Activated CD4-positive, alpha-beta T cell treated with anti-CD3 and anti-CD28 coated beads, Interleukin-2, amount 50 U/mL, for 16 hours (primary cell): ENCODE measurements around the gene DRAXIN.

Source experiments
- DNase-seq: peaks from one replicate; pipeline ENCODE4 v3.0.0-alpha.2; 2020

DRAXIN gene

GRCh38 chr1:11658542-11658941, 33.0 kb upstream of the DRAXIN start:
- DNase-seq: no peak

DNA sequence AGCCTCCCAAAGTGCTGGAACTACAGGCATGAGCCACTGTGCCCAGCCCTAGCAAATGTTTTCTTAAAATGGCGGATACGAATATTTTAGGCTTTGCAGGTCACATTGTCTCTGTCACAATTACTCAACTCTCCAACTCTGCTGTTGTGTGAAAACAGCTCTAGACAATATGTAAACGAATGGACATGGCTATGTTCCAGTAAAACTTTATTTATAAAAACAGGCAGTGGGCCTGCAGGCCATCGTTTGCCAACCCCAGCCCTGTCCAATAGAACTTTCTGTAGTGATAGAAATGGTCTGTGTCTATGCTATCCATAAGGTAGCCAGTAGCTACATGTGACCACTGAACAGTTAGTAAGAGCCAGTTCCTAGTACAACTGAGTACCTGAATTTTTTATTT, 31.8 kb upstream of the DRAXIN start:
- no peak for DNase-seq

GRCh38 chr1:11661103-11661502, 30.4 kb upstream of the DRAXIN start:
- no peak for DNase-seq

GRCh38 chr1:11664336-11665065, 27.0 kb upstream of the DRAXIN start:
- DNase-seq: peak; percentile 73

DNA sequence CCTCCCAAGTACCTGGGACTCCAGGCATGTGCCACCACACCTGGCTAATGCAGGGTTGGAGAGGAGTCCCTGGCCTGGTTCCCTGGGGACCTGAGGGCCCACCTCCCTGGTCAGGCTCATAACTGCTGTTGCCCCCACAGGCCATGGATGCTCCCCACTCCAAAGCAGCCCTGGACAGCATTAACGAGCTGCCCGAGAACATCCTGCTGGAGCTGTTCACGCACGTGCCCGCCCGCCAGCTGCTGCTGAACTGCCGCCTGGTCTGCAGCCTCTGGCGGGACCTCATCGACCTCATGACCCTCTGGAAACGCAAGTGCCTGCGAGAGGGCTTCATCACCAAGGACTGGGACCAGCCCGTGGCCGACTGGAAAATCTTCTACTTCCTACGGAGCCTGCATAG, 23.0 kb upstream of the DRAXIN start:
- DNase-seq: no peak

GRCh38 chr1:11670747-11671146, 20.8 kb upstream of the DRAXIN start:
- no peak for DNase-seq

- no peak for DNase-seq
These were observed 20.3 kb upstream of the DRAXIN start for GRCh38 chr1:11671205-11671543.

- no peak for DNase-seq
These were observed 19.8 kb upstream of the DRAXIN start for GRCh38 chr1:11671544-11672286.

GRCh38 chr1:11673089-11673769, 18.3 kb upstream of the DRAXIN start:
- no peak for DNase-seq

DNA sequence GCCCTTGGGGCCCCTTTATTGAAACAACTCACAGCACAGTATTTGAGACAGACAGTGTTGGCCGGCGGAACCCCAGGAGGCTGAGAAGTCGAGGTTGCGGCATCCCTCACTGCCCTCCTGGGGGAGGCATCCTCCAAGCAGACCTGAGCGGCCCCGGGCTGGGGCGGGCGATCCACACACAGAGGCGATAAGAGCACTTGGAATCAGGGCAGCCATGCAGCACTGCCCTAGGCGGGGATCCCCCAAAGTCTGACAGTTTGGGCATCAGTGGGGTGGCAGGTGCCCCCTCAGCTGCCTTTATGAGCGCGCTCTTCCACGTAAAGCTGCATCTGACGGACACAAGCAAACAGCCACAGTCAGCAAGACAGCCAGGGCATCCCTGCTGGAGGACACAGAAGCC, 17.0 kb upstream of the DRAXIN start:
- DNase-seq: no peak

DNA sequence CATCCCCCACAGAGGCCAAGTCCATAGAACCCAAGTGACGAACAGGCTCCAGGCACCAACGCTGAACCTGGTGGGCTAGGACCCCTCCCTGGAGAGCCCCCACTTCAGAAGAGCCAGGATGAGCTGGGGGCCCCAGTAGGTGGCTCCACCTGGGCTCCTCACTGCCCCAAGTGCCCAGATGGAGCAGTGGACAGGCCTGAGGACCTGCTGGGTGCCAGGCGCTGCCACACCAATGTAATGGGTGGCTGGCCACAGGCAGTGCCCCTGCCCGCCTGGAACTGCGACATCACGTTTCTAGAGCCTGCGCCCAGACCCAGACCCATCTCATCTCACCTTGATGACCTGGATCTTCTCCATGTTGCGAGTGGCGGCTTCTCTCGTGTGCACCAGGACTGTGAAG, 16.2 kb upstream of the DRAXIN start:
- DNase-seq: no peak

GRCh38 chr1:11676386-11677103, 15.0 kb upstream of the DRAXIN start:
- DNase-seq: no peak

DNA sequence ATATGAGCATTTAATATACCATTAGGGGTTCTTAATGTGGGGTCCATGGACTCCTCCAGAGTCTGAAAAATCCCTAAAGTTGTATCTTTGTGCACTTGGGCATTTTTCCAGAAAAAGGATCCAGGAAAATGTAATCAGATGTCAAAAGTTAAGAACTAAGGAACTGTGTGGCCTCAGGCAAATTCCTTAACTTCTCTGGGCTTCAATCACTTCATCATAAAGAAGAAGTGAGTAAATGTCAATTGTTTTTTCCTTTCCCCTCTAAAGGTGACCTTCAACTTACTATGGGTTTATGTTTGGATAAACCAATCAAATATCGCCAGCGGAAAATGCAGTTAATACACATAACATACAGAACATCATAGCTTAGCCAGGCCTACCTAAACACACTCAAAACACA, 13.1 kb upstream of the DRAXIN start:
- DNase-seq: no peak

- no peak for DNase-seq
These were observed 11.0 kb upstream of the DRAXIN start for GRCh38 chr1:11680270-11681070.

GRCh38 chr1:11681071-11681771, 10.3 kb upstream of the DRAXIN start, which contains the start of gene MAD2L2:
MAD2L2 (minus strand) TSS chr1:11681148; CDS start chr1:11680601, 547 bp downstream.
- DNase-seq: peak; percentile 85

- no peak for DNase-seq
These were observed 9.2 kb upstream of the DRAXIN start for GRCh38 chr1:11682287-11682771.

DNA sequence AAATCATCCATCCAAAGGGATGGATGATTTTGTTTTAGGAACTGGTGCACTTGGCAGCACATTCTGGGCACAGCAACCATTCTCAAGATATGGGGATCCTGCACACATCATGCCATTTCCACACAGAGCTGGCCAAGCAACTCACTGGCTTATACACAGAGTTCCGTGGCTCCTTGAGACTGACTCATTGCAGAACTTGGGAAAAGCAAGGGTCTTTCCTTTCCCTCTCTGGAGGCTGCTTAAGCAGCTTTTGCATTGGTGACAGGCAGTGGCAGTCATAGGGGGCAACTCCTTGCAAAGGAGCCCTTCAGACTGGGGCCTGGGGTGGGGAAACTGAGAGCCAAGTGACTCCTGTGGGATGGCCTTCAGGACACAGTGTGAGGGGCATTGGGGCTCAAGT, 8.7 kb upstream of the DRAXIN start:
- DNase-seq: no peak

DNA sequence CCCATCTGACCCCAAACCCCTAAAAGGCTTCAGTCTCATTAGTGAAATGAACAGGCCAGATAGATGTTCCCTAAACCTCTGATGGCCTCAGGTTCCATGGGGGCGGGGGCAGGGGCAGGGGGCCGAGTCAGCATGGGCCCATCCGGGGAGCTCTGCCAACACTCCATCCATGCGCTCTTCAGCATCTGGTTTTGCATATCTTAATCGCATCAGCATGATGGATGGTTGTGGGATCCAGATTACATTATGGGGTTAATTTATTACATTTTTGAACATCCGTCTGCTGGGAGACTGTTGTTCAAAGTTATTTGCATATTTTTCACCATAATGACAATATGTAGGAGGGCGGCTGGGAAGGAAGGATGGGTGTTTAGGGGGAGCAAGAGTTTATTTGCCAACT, 7.4 kb upstream of the DRAXIN start:
- no peak for DNase-seq

- no peak for DNase-seq
These were observed 6.2 kb upstream of the DRAXIN start for GRCh38 chr1:11685210-11685752.

DNA sequence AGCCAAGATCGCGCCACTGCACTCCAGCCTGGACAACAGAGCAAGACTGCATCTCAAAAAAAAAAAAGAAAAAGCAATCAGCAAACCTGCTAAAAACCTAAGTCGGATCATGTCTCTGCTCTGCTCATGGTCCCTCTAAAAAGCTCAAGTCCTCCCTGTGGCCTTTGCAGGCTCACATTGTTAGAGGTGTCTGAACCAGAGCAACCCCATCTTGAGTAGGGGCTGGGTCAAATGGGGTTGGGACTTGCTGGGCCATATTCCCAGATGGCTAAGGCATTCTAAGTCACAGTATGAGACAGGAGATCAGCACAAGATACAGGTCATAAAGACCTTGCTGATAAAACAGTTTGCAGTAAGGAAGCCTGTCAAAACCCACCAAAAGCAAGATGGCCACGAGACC, 3.0 kb upstream of the DRAXIN start:
- DNase-seq: no peak
